Measurements from ENCODE around the gene HDAC4.

- no peak for TF ChIP-seq CTCF (conservative IDR thresholded peaks at IDR 0.05; ENCODE audit: low read depth, low read length)
- TF ChIP-seq RAD21 (IDR thresholded peaks at IDR 0.05; ENCODE audit: low read length): no peak
- TF ChIP-seq USF2 (IDR thresholded peaks at IDR 0.05; ENCODE audit: low read depth, low read length): no peak
Observed at GRCh38 chr2:239142296-239142695, 258.5 kb downstream of the HDAC4 start.

All from IMR-90 (cell line).